Brain microvascular endothelial cell (primary cell): Measurements from ENCODE around the gene CPVL.
A peak's percentile ranks its signal among the peaks of the same experiment; 100 is the strongest.

Experiments used
- DNase-seq: peaks from one replicate; pipeline ENCODE4 v3.0.0-alpha.2; 2020
- H3K27ac ChIP-seq: fragments of 250-450 bp; sonication (Bioruptor Pico); 2 replicates; pipeline ENCODE4 v1.5.1; 2020; ENCODE audit warnings: mild to moderate bottlenecking, moderate library complexity
- H3K27me3 ChIP-seq: fragments of 250-450 bp; sonication (Bioruptor Pico); replicated peaks from 2 replicates; pipeline ENCODE4 v1.5.1; 2020; ENCODE audit warnings: mild to moderate bottlenecking
- H3K36me3 ChIP-seq: fragments of 250-450 bp; sonication (Bioruptor Pico); replicated peaks from 2 replicates; pipeline ENCODE4 v1.5.1; 2020; ENCODE audit warnings: mild to moderate bottlenecking
- H3K4me3 ChIP-seq: 2 replicates; pipeline ENCODE4 v1.5.1; 2011; ENCODE audit warnings: low read depth, mild to moderate bottlenecking, control low read depth, low read length, moderate library complexity
- in situ Hi-C: cut with HindIII; loops from 2 replicates; pipeline ENCODE4 v1.10.0; 2017; ENCODE audit warnings: low sequenced_read_pairs, low pct_ligation_motif_present
- TF ChIP-seq, protein P1 (sequence below): IDR thresholded peaks from 2 replicates; pipeline ENCODE4 v1.5.1; 2011; ENCODE audit warnings: low read depth, mild to moderate bottlenecking, moderate library complexity, low read length, control low read depth, inconsistent platforms; ENCODE audit errors: missing control alignments

CPVL gene

DNA sequence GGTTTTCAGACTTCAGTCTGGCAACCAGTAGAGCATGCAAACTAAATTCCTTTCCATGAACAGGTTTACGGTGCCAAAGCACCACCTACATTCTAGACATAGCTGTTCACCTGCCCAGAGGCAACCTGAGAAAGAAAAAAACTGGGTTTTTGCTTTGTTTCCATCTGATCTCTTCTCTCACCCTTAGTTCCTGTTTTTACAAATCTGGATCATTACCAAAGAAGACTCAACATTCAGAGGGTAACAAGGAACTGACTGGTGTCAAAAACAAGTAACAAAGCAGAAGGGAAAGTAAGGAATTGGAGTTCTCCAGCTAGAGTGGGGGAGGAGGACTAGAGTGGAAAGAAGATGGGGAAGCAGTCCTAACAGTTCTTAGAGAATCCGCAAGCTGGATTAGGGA is 36.4 kb downstream of the CPVL start:
- DNase-seq = no peak
- Histone ChIP-seq H3K27ac (no peak overlapping the region), H3K27me3 (no peaks in the 10 kb centered on the region), H3K36me3 (no peaks in the 10 kb centered on the region), H3K4me3 (no peak overlapping the region)
- TF ChIP-seq, protein P1, sequence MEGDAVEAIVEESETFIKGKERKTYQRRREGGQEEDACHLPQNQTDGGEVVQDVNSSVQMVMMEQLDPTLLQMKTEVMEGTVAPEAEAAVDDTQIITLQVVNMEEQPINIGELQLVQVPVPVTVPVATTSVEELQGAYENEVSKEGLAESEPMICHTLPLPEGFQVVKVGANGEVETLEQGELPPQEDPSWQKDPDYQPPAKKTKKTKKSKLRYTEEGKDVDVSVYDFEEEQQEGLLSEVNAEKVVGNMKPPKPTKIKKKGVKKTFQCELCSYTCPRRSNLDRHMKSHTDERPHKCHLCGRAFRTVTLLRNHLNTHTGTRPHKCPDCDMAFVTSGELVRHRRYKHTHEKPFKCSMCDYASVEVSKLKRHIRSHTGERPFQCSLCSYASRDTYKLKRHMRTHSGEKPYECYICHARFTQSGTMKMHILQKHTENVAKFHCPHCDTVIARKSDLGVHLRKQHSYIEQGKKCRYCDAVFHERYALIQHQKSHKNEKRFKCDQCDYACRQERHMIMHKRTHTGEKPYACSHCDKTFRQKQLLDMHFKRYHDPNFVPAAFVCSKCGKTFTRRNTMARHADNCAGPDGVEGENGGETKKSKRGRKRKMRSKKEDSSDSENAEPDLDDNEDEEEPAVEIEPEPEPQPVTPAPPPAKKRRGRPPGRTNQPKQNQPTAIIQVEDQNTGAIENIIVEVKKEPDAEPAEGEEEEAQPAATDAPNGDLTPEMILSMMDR = no peak
- in situ Hi-C loops = loop anchor here (25.0 kb wide), 1 partner anchor 173 kb away; no protein-coding TSS in a partner anchor

DNA sequence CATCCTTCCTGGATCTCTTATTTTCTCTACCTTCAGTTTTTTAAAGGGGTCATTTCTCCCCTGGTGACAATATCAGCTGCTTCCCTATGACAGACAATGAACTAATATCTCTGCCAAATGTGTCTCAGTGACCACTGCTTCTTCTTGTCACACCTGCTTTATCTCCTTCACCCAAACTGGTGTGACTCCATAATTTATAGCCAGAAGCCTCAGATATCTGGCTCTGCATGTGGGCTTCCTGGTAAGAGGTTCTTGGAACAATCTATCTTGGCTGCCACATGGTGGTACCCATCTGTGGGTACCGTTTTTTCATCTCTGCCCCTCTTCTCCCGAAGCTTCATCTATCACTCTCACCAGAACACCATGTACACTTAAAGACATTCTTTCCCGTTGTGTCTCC is 37.0 kb downstream of the CPVL start:
- H3K36me3 ChIP-seq = no peaks in the 10 kb centered on the region
- TF ChIP-seq, protein P1 = no peak
- H3K4me3 ChIP-seq = no peak overlapping the region
- in situ Hi-C loops = loop anchor here (25.0 kb wide), 1 partner anchor 172 kb away; no protein-coding TSS in a partner anchor
- no peaks in the 10 kb centered on the region for H3K27me3 ChIP-seq
- no peak for DNase-seq
- no peak overlapping the region for H3K27ac ChIP-seq

DNA sequence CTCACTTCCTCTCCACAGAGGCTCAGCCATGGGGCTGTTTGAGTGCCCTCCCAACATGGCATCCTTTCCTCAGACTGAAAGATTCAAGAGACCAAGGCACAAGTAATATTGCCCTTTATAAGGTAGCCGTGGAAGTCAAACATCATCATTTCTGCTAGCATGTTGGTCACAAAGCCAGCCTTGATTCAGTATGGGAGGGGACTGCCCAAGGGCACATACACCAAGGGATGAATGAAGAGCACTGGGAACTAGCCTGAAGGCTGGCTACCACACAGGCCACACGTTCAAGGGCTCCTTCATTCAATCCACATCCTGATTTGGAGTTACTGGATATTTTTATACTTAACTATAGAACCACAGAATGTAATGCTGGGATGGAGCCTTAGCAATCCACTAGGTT is 39.3 kb downstream of the CPVL start:
- no peak for DNase-seq
- Histone ChIP-seq H3K27ac (no peak overlapping the region), H3K4me3 (no peak overlapping the region), H3K36me3 (no peaks in the 10 kb centered on the region), H3K27me3 (no peaks in the 10 kb centered on the region)
- in situ Hi-C loops = loop anchor here (25.0 kb wide), 1 partner anchor 170 kb away; no protein-coding TSS in a partner anchor
- TF ChIP-seq, protein P1 = no peak

DNA sequence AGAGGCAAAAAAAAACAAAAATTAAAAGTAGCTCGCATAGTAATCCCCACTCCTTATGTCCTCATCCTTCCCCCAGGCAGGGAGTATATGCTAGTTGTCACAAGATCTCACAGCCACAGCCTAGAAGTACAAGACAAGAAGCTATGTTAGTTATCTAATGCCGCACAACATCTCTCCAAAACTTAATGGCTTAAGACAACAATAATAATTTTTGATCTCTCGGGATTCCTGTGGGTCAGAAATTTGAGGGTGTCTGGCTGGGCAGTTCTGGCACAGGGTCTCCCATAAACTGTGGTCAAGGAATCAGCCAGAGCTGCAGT is 39.7 kb downstream of the CPVL start:
- Histone ChIP-seq H3K27me3 (no peaks in the 10 kb centered on the region), H3K27ac (no peak overlapping the region), H3K36me3 (no peaks in the 10 kb centered on the region), H3K4me3 (no peak overlapping the region)
- in situ Hi-C loops = loop anchor here (25.0 kb wide), 1 partner anchor 169 kb away; no protein-coding TSS in a partner anchor
- no peak for DNase-seq
- TF ChIP-seq, protein P1 = no peak

DNA sequence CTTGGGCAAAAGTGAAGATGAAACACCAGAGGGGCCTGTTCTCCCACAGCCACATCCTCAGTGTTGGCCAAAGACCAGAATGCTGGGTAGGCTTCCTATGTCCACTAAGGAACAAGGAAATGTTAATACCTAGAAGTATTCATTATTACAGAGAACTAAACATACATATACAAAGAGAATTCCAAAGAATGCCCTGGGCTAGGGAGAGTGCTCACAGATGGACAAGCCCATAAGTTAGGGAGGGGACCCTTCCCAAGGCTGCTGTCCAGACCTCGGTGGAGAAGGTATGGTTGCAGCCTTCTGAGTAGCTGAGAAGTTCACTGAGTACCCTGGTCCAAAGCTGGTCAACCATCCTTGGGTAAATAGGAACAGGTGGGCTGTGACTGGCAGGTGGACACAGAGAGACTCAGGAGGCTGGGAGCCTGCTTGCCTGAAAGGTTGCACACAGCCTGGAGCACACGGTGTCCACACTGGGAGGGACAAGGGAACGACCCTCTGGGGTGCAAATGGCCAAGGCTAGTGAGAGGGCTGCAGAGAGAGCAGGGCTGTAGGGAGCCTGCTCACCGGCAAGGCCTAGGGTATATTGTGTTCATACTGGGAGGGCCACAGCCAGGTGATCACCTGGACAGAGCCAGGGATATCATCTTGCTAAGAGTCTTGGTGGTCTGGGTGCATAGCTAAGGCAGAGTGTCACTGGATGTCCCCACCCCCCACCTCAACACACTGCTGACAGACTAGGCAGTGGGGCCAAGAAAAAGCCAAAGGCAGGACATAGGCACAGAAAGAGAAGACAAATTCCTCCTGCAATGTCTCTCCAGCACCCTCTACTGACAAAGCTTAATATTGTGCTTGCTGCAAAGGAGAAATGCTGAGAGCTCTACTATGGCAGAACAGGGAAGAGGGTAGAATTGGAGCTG is 40.3 kb downstream of the CPVL start:
- Histone ChIP-seq H3K27me3 (no peaks in the 10 kb centered on the region), H3K36me3 (no peaks in the 10 kb centered on the region), H3K27ac (no peak overlapping the region), H3K4me3 (no peak overlapping the region)
- in situ Hi-C loops = loop anchor here (25.0 kb wide), 1 partner anchor 169 kb away; no protein-coding TSS in a partner anchor
- DNase-seq = peak; percentile 62
- TF ChIP-seq, protein P1 = peak; percentile 92
